ENCODE measurements around the gene ANO2.

ANO2 gene

GRCh38 chr12:5593998-5594397 lies 351.1 kb downstream of the ANO2 start:
- ATAC-seq: no peak
- TF ChIP-seq ESRRG (CRISPR knock-in tag; IDR thresholded peaks at IDR 0.05): no peak

GRCh38 chr12:5593086-5593485 lies 352.0 kb downstream of the ANO2 start:
- no peak for ATAC-seq
- TF ChIP-seq PPARA (CRISPR knock-in tag; IDR thresholded peaks at IDR 0.05; ENCODE audit: borderline replicate concordance): no peak
- TF ChIP-seq ZFP3 (CRISPR knock-in tag; IDR thresholded peaks at IDR 0.05): no peak
- TF ChIP-seq ZNF565 (CRISPR knock-in tag; conservative IDR thresholded peaks at IDR 0.05; ENCODE audit: low read depth): no peak
- TF ChIP-seq CSDC2 (CRISPR knock-in tag; IDR thresholded peaks at IDR 0.05): no peak
- TF ChIP-seq PATZ1 (CRISPR knock-in tag; IDR thresholded peaks at IDR 0.05; ENCODE audit: borderline replicate concordance): no peak
- TF ChIP-seq OSR1 (CRISPR knock-in tag; IDR thresholded peaks at IDR 0.05): no peak
- TF ChIP-seq ZC3H10 (CRISPR knock-in tag; IDR thresholded peaks at IDR 0.05): no peak
- no peak for TF ChIP-seq TCF4 (CRISPR knock-in tag; IDR thresholded peaks at IDR 0.05; ENCODE audit: borderline replicate concordance)
- no peak for TF ChIP-seq ISL1 (CRISPR knock-in tag; IDR thresholded peaks at IDR 0.05)
- no peak for TF ChIP-seq BACH2 (CRISPR knock-in tag; IDR thresholded peaks at IDR 0.05; ENCODE audit: borderline replicate concordance)
- no peak for TF ChIP-seq SNAI2 (CRISPR knock-in tag; IDR thresholded peaks at IDR 0.05)
- TF ChIP-seq TOX (CRISPR knock-in tag; IDR thresholded peaks at IDR 0.05; ENCODE audit: borderline replicate concordance): no peak
- no peak for TF ChIP-seq POU6F1 (CRISPR knock-in tag; IDR thresholded peaks at IDR 0.05; ENCODE audit: borderline replicate concordance, low read depth)
- TF ChIP-seq RARB (CRISPR knock-in tag; IDR thresholded peaks at IDR 0.05): no peak
- TF ChIP-seq ZFP30 (CRISPR knock-in tag; IDR thresholded peaks at IDR 0.05): no peak
- no peak for TF ChIP-seq CSRNP3 (CRISPR knock-in tag; IDR thresholded peaks at IDR 0.05)
- no peak for TF ChIP-seq TSHZ2 (CRISPR knock-in tag; IDR thresholded peaks at IDR 0.05)
- TF ChIP-seq CREB5 (CRISPR knock-in tag; IDR thresholded peaks at IDR 0.05; ENCODE audit: low read depth): no peak
- TF ChIP-seq ARNTL (CRISPR knock-in tag; IDR thresholded peaks at IDR 0.05; ENCODE audit: borderline replicate concordance, low read depth): no peak
- no peak for TF ChIP-seq ZNF8 (CRISPR knock-in tag; IDR thresholded peaks at IDR 0.05)

GRCh38 chr12:5592310-5592709 lies 352.7 kb downstream of the ANO2 start:
- no peak for ATAC-seq
- no peak for TF ChIP-seq GLIS3 (CRISPR knock-in tag; IDR thresholded peaks at IDR 0.05)
- TF ChIP-seq ISL1 (CRISPR knock-in tag; IDR thresholded peaks at IDR 0.05): no peak
- no peak for TF ChIP-seq PPARA (CRISPR knock-in tag; IDR thresholded peaks at IDR 0.05; ENCODE audit: borderline replicate concordance)
- no peak for TF ChIP-seq TSHZ2 (CRISPR knock-in tag; IDR thresholded peaks at IDR 0.05)
- TF ChIP-seq ESRRG (CRISPR knock-in tag; IDR thresholded peaks at IDR 0.05): no peak
- no peak for TF ChIP-seq ZNF565 (CRISPR knock-in tag; conservative IDR thresholded peaks at IDR 0.05; ENCODE audit: low read depth)
- no peak for TF ChIP-seq TCF4 (CRISPR knock-in tag; IDR thresholded peaks at IDR 0.05; ENCODE audit: borderline replicate concordance)
- no peak for TF ChIP-seq OSR1 (CRISPR knock-in tag; IDR thresholded peaks at IDR 0.05)
- no peak for TF ChIP-seq RARB (CRISPR knock-in tag; IDR thresholded peaks at IDR 0.05)
- no peak for TF ChIP-seq CSRNP3 (CRISPR knock-in tag; IDR thresholded peaks at IDR 0.05)
- TF ChIP-seq POU6F1 (CRISPR knock-in tag; IDR thresholded peaks at IDR 0.05; ENCODE audit: borderline replicate concordance, low read depth): no peak
- no peak for TF ChIP-seq SNAI2 (CRISPR knock-in tag; IDR thresholded peaks at IDR 0.05)
- TF ChIP-seq ARNTL (CRISPR knock-in tag; IDR thresholded peaks at IDR 0.05; ENCODE audit: borderline replicate concordance, low read depth): no peak

All from SK-N-SH treated with all-trans-retinoic acid at 6 μM for 48 hours (cell line).